Activated naive CD8-positive, alpha-beta T cell treated with anti-CD3 and anti-CD28 coated beads for 36 hours (primary cell): Measurements from ENCODE around the gene ASAP2. TPM values are rescaled to one million over a fixed set of nuclear protein-coding genes. Genes with fewer than 3 reads are reported as not detected.

Experiments used
- DNase-seq: peaks from one replicate; pipeline ENCODE4 v3.0.0; 2021
- H3K27ac Mint-ChIP-seq: one replicate; pipeline ENCODE4 v1.8.0; 2022; ENCODE audit warnings: mild to moderate bottlenecking, moderate library complexity, mixed read lengths
- H3K27me3 Mint-ChIP-seq: one replicate; pipeline ENCODE4 v1.8.0; 2022; ENCODE audit warnings: mild to moderate bottlenecking, mixed read lengths
- H3K36me3 Mint-ChIP-seq: one replicate; pipeline ENCODE4 v1.8.0; 2021; ENCODE audit warnings: mild to moderate bottlenecking, mixed read lengths
- H3K4me1 Mint-ChIP-seq: one replicate; pipeline ENCODE4 v1.8.0; 2021; ENCODE audit warnings: mixed read lengths
- H3K4me3 Mint-ChIP-seq: one replicate; pipeline ENCODE4 v1.8.0; 2022; ENCODE audit warnings: mild to moderate bottlenecking, moderate library complexity, mixed read lengths
- H3K9me3 Mint-ChIP-seq: one replicate; pipeline ENCODE4 v1.8.0; 2022; ENCODE audit warnings: mixed read lengths
- total RNA-seq, 2 experiments: library from RNA; stranded (reverse); gene quantifications; one replicate each; pipeline ENCODE4 v1.2.3, GENCODE V29; 2021

Gene ASAP2
- total RNA-seq, 2 experiments from 2014 or later, result 0.04 to 0.12 TPM

GRCh38 chr2:9307535-9307934 lies 100.9 kb downstream of the ASAP2 start:
- no peaks in the 10 kb centered on the region for H3K9me3 Mint-ChIP-seq
- H3K27me3 Mint-ChIP-seq, result no peaks in the 10 kb centered on the region
- no peak overlapping the region for H3K4me3 Mint-ChIP-seq
- no peak for DNase-seq
- H3K36me3 Mint-ChIP-seq, result no peaks in the 10 kb centered on the region
- no peak overlapping the region for H3K27ac Mint-ChIP-seq
- H3K4me1 Mint-ChIP-seq, result peaks cover 2% of the 10 kb centered on the region

GRCh38 chr2:9308186-9308955 lies 101.8 kb downstream of the ASAP2 start:
- no peak for DNase-seq
- Mint-ChIP-seq H3K27ac (no peak overlapping the region), H3K36me3 (no peaks in the 10 kb centered on the region), H3K4me3 (no peak overlapping the region), H3K27me3 (no peaks in the 10 kb centered on the region), H3K9me3 (no peaks in the 10 kb centered on the region), H3K4me1 (peaks cover 2% of the 10 kb centered on the region)

- H3K27me3 Mint-ChIP-seq, result no peaks in the 10 kb centered on the region
- H3K4me3 Mint-ChIP-seq, result no peak overlapping the region
- H3K27ac Mint-ChIP-seq, result no peak overlapping the region
- peaks cover 2% of the 10 kb centered on the region for H3K4me1 Mint-ChIP-seq
- no peak for DNase-seq
- H3K36me3 Mint-ChIP-seq, result no peaks in the 10 kb centered on the region
- H3K9me3 Mint-ChIP-seq, result no peaks in the 10 kb centered on the region
These were observed 102.5 kb downstream of the ASAP2 start for GRCh38 chr2:9309147-9309546.

- H3K27ac Mint-ChIP-seq, result no peak overlapping the region
- no peaks in the 10 kb centered on the region for H3K9me3 Mint-ChIP-seq
These were observed 103.8 kb downstream of the ASAP2 start for GRCh38 chr2:9310377-9310776.

GRCh38 chr2:9310798-9311197 lies 104.2 kb downstream of the ASAP2 start:
- H3K9me3 Mint-ChIP-seq, result no peaks in the 10 kb centered on the region
- peaks cover 2% of the 10 kb centered on the region for H3K4me1 Mint-ChIP-seq
- DNase-seq, result no peak
- no peak overlapping the region for H3K4me3 Mint-ChIP-seq
- no peak overlapping the region for H3K27ac Mint-ChIP-seq
- H3K36me3 Mint-ChIP-seq, result no peaks in the 10 kb centered on the region
- H3K27me3 Mint-ChIP-seq, result no peaks in the 10 kb centered on the region

More at GRCh38 chr2:9310377-9310776, 103.8 kb downstream of the ASAP2 start:
- no peak for DNase-seq
- Mint-ChIP-seq H3K36me3 (no peaks in the 10 kb centered on the region), H3K4me3 (no peak overlapping the region), H3K27me3 (no peaks in the 10 kb centered on the region), H3K4me1 (peaks cover 2% of the 10 kb centered on the region)

GRCh38 chr2:9311488-9311887 lies 104.9 kb downstream of the ASAP2 start:
- Mint-ChIP-seq H3K36me3 (no peaks in the 10 kb centered on the region), H3K27me3 (no peaks in the 10 kb centered on the region), H3K4me1 (peaks cover 2% of the 10 kb centered on the region), H3K4me3 (no peak overlapping the region), H3K27ac (no peak overlapping the region), H3K9me3 (no peaks in the 10 kb centered on the region)
- DNase-seq, result no peak

GRCh38 chr2:9312591-9312990 lies 106.0 kb downstream of the ASAP2 start:
- DNase-seq, result no peak
- no peaks in the 10 kb centered on the region for H3K36me3 Mint-ChIP-seq
- H3K27ac Mint-ChIP-seq, result no peak overlapping the region
- no peaks in the 10 kb centered on the region for H3K27me3 Mint-ChIP-seq
- no peak overlapping the region for H3K4me3 Mint-ChIP-seq
- no peaks in the 10 kb centered on the region for H3K9me3 Mint-ChIP-seq
- peaks cover 2% of the 10 kb centered on the region for H3K4me1 Mint-ChIP-seq

GRCh38 chr2:9313443-9313842 lies 106.8 kb downstream of the ASAP2 start:
- no peak for DNase-seq
- Mint-ChIP-seq H3K27ac (no peak overlapping the region), H3K4me1 (peaks cover 2% of the 10 kb centered on the region), H3K27me3 (no peaks in the 10 kb centered on the region), H3K36me3 (no peaks in the 10 kb centered on the region), H3K4me3 (no peak overlapping the region), H3K9me3 (no peaks in the 10 kb centered on the region)

- Mint-ChIP-seq H3K36me3 (no peaks in the 10 kb centered on the region), H3K9me3 (no peaks in the 10 kb centered on the region), H3K4me3 (no peak overlapping the region), H3K27ac (no peak overlapping the region), H3K4me1 (peaks cover 2% of the 10 kb centered on the region), H3K27me3 (no peaks in the 10 kb centered on the region)
- DNase-seq, result no peak
These were observed 108.8 kb downstream of the ASAP2 start for GRCh38 chr2:9315280-9315847.

GRCh38 chr2:9317559-9317958 lies 110.9 kb downstream of the ASAP2 start:
- Mint-ChIP-seq H3K4me1 (no peaks in the 10 kb centered on the region), H3K9me3 (no peaks in the 10 kb centered on the region), H3K4me3 (no peak overlapping the region), H3K36me3 (no peaks in the 10 kb centered on the region), H3K27ac (no peak overlapping the region), H3K27me3 (no peaks in the 10 kb centered on the region)
- no peak for DNase-seq

- no peaks in the 10 kb centered on the region for H3K4me1 Mint-ChIP-seq
- no peak overlapping the region for H3K4me3 Mint-ChIP-seq
- no peaks in the 10 kb centered on the region for H3K27me3 Mint-ChIP-seq
- no peak overlapping the region for H3K27ac Mint-ChIP-seq
- H3K36me3 Mint-ChIP-seq, result no peaks in the 10 kb centered on the region
- no peaks in the 10 kb centered on the region for H3K9me3 Mint-ChIP-seq
- no peak for DNase-seq
These were observed 112.1 kb downstream of the ASAP2 start for GRCh38 chr2:9318461-9319337.

GRCh38 chr2:9319338-9319715 lies 112.7 kb downstream of the ASAP2 start:
- H3K9me3 Mint-ChIP-seq, result no peaks in the 10 kb centered on the region
- no peaks in the 10 kb centered on the region for H3K36me3 Mint-ChIP-seq
- no peak overlapping the region for H3K4me3 Mint-ChIP-seq
- no peak overlapping the region for H3K27ac Mint-ChIP-seq
- no peak for DNase-seq
- H3K27me3 Mint-ChIP-seq, result no peaks in the 10 kb centered on the region
- no peaks in the 10 kb centered on the region for H3K4me1 Mint-ChIP-seq

- H3K36me3 Mint-ChIP-seq, result no peaks in the 10 kb centered on the region
These were observed 116.0 kb downstream of the ASAP2 start for GRCh38 chr2:9322576-9322975.

GRCh38 chr2:9325428-9325827 lies 118.8 kb downstream of the ASAP2 start:
- H3K4me3 Mint-ChIP-seq, result no peak overlapping the region
- no peak overlapping the region for H3K27ac Mint-ChIP-seq
- DNase-seq, result no peak
- H3K4me1 Mint-ChIP-seq, result peaks cover 3% of the 10 kb centered on the region
- no peaks in the 10 kb centered on the region for H3K27me3 Mint-ChIP-seq
- no peaks in the 10 kb centered on the region for H3K9me3 Mint-ChIP-seq
- H3K36me3 Mint-ChIP-seq, result no peaks in the 10 kb centered on the region

More at GRCh38 chr2:9322576-9322975, 116.0 kb downstream of the ASAP2 start:
- DNase-seq, result no peak
- no peak overlapping the region for H3K4me3 Mint-ChIP-seq
- no peaks in the 10 kb centered on the region for H3K27me3 Mint-ChIP-seq
- H3K4me1 Mint-ChIP-seq, result no peaks in the 10 kb centered on the region
- no peaks in the 10 kb centered on the region for H3K9me3 Mint-ChIP-seq
- H3K27ac Mint-ChIP-seq, result no peak overlapping the region

GRCh38 chr2:9326975-9327374 lies 120.4 kb downstream of the ASAP2 start:
- Mint-ChIP-seq H3K4me1 (peaks cover 4% of the 10 kb centered on the region), H3K27me3 (no peaks in the 10 kb centered on the region), H3K9me3 (no peaks in the 10 kb centered on the region), H3K4me3 (no peak overlapping the region), H3K27ac (no peak overlapping the region), H3K36me3 (no peaks in the 10 kb centered on the region)
- no peak for DNase-seq
